ENCODE results near the gene WNT9A.

DNA sequence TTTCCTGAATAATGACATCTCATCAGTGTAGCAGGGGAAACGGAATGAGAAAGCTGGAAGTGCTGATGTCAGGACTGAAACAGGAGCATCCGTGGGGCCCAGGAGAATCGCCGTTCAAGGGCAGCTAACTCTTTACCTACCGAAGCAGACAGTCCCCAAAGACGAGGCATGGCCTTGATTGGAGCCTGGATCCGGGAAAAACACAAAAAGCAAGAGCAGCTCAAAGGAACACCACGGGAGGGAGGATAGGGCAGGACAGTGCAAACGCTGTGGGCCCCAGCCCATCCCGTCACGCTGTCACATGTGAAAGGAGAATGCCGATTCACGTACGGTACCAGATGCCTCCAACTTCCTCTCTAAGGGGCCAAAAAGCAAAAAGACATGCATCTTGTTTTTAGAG is 34.9 kb downstream of the WNT9A start:
- no peak for TF ChIP-seq ZC3H10 (CRISPR knock-in tag; IDR thresholded peaks at IDR 0.05)
- no peak for TF ChIP-seq ISL1 (CRISPR knock-in tag; IDR thresholded peaks at IDR 0.05)
- no peak for TF ChIP-seq RARB (CRISPR knock-in tag; IDR thresholded peaks at IDR 0.05)
- TF ChIP-seq, protein P1, sequence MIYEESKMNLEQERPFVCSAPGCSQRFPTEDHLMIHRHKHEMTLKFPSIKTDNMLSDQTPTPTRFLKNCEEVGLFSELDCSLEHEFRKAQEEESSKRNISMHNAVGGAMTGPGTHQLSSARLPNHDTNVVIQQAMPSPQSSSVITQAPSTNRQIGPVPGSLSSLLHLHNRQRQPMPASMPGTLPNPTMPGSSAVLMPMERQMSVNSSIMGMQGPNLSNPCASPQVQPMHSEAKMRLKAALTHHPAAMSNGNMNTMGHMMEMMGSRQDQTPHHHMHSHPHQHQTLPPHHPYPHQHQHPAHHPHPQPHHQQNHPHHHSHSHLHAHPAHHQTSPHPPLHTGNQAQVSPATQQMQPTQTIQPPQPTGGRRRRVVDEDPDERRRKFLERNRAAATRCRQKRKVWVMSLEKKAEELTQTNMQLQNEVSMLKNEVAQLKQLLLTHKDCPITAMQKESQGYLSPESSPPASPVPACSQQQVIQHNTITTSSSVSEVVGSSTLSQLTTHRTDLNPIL (CRISPR knock-in tag; IDR thresholded peaks at IDR 0.05; ENCODE audit: low read depth): no peak
